Measurements from ENCODE around the gene YIPF2. TPM values are rescaled to one million over a fixed set of nuclear protein-coding genes. Genes with fewer than 3 reads are reported as not detected.
A peak's percentile ranks its signal among the peaks of the same experiment; 100 is the strongest.

The YIPF2 gene
- total and polyA plus RNA-seq, 10 of the 15 experiments (the other 5 are each of a cell fraction or from before 2014, with no cell fraction given), result 0.92 to 38.9 (median 17.6) TPM

GRCh38 chr19:10963865-10964264, 35.4 kb upstream of the YIPF2 start (continued):
- TF ChIP-seq USF2 (IDR thresholded peaks at IDR 0.05; ENCODE audit: borderline replicate concordance, low read depth, low read length) (no peak), KAT2A (conservative IDR thresholded peaks at IDR 0.05; ENCODE audit: control insufficient read depth, low read depth, low read length) (no peak)

- no TSS peak for BruUV-seq (replicated peaks)
- ChIA-PET CTCF (interaction anchor here (0.5 to 1.9 kb wide), 8 partner anchors 13 to 1759 kb away, joined by 3 to 16 read pairs (median 3); no protein-coding TSS in a partner anchor), RAD21 (ENCODE audit: unreplicated experiment) (interaction anchor here (0.6 to 1.9 kb wide), 12 partner anchors 9 to 485 kb away, joined by 3 to 11 read pairs (median 4); partner anchors contain the start of gene LDLR), POLR2A (interaction anchor here (0.6 to 1.5 kb wide), 7 partner anchors 9 to 512 kb away, joined by 3 to 11 read pairs (median 5); partner anchors contain the start of gene LDLR), SMC1A (ENCODE audit: uncharacterized antibody, unreplicated experiment) (interaction anchor here (0.8 to 4.8 kb wide), 7 partner anchors 9 to 132 kb away, joined by 3 to 18 read pairs (median 4); partner anchors contain the start of gene LDLR)
- Histone ChIP-seq H3K36me3 (ENCODE audit: control insufficient read depth in 2 of 2, insufficient read depth in 2 of 2, low read length in 1 of 2) (no peaks in the 10 kb centered on the region), H2AFZ (ENCODE audit: control insufficient read depth, low read depth, low read length) (no peak overlapping the region), H3K4me1 (ENCODE audit: control insufficient read depth, insufficient read depth, low read length) (peaks cover 26% of the 10 kb centered on the region; the same call in 1 of the 2 replicates), H3K27me3 (replicated peaks in 1 of 2; ENCODE audit: control insufficient read depth in 2 of 2, insufficient read depth in 2 of 2, low read length in 1 of 2) (no peaks in the 10 kb centered on the region), H3K79me2 (ENCODE audit: control insufficient read depth, insufficient read depth, low read length) (peaks cover 74% of the 10 kb centered on the region), H3K27ac (ENCODE audit: control insufficient read depth, insufficient read depth) (peak overlapping the region; percentile 67), H3K9ac (ENCODE audit: control insufficient read depth, insufficient read depth, low read length) (peak overlapping the region; percentile 22; the same call in 1 of the 2 replicates), H3K4me3 (peak overlapping the region; percentile 85), H3K4me2 (ENCODE audit: control insufficient read depth, insufficient read depth) (peak overlapping the region; percentile 85), H3K9me3 (replicated peaks; ENCODE audit: control insufficient read depth, insufficient read depth, low read length) (no peaks in the 10 kb centered on the region), H4K20me1 (ENCODE audit: control insufficient read depth, insufficient read depth) (peaks cover 4% of the 10 kb centered on the region; the same call in 1 of the 2 replicates)
- intact Hi-C loops (cut with micrococcal nuclease; ENCODE audit: unreplicated experiment) (loop anchor here (5.0 kb wide), 1 partner anchor 246 kb away; the partner anchor contains the start of gene DNM2), in situ Hi-C loops (cut with MboI) (no loop called here)
- no peak for FAIRE-seq
- ATAC-seq, result peak; percentile 42
- TF ChIP-seq SMAD5 (IDR thresholded peaks at IDR 0.05; ENCODE audit: low read depth) (0 out of 2 replicates have a peak, but pooled peaks have one; percentile 15), ATF3 (IDR thresholded peaks at IDR 0.05; ENCODE audit: borderline replicate concordance, extremely low read depth, low read depth, low read length) (no peak), POLR2AphosphoS5 (IDR thresholded peaks at IDR 0.05; ENCODE audit: low read length) (no peak), HDAC6 (IDR thresholded peaks at IDR 0.05; ENCODE audit: unreplicated experiment) (no peak), MAX (IDR thresholded peaks at IDR 0.05; ENCODE audit: low read depth, low read length) (no peak), ATF2 (IDR thresholded peaks at IDR 0.05; ENCODE audit: low read length) (no peak), BRCA1 (IDR thresholded peaks at IDR 0.05; ENCODE audit: low read depth, low read length) (no peak), DPF2 (IDR thresholded peaks at IDR 0.05) (peak; percentile 94), TARDBP (IDR thresholded peaks at IDR 0.05; ENCODE audit: borderline replicate concordance) (no peak), NFIC (IDR thresholded peaks at IDR 0.05; ENCODE audit: low read depth, low read length) (no peak)
- WGBS (ENCODE audit: insufficient coverage, insufficient replicate concordance, low lambda C conversion rate, missing lambda C conversion rate), result 60% methylated on average over 10 of the region's 10 CpGs
- no peak for DNase-seq (ENCODE audit: low read depth, low spot score)
Measured at GRCh38 chr19:10962863-10963262, 34.4 kb upstream of the YIPF2 start.
